ENCODE measurements around the gene MB21D2.
"Not testable (repeated sequence)": the region's sequence is repeated elsewhere in the genome, so short reads cannot be mapped to it uniquely, and the experiment has no call there.

Gene MB21D2

GRCh38 chr3:192862408-192863090 lies 55.1 kb downstream of the MB21D2 start:
- in situ Hi-C loops (cut with MboI; ENCODE audit: low sequenced_read_pairs): no loop called here

- in situ Hi-C loops (cut with MboI; ENCODE audit: low sequenced_read_pairs): no loop called here
These were observed 55.7 kb downstream of the MB21D2 start for GRCh38 chr3:192861972-192862371.

GRCh38 chr3:192860454-192860853 lies 57.2 kb downstream of the MB21D2 start:
- in situ Hi-C loops (cut with MboI; ENCODE audit: low sequenced_read_pairs): no loop called here

GRCh38 chr3:192858849-192859585 lies 58.6 kb downstream of the MB21D2 start:
- in situ Hi-C loops (cut with MboI; ENCODE audit: low sequenced_read_pairs): no loop called here

GRCh38 chr3:192857260-192857661 lies 60.4 kb downstream of the MB21D2 start:
- in situ Hi-C loops (cut with MboI; ENCODE audit: low sequenced_read_pairs): no loop called here

GRCh38 chr3:192855434-192855833 lies 62.2 kb downstream of the MB21D2 start:
- in situ Hi-C loops (cut with MboI; ENCODE audit: low sequenced_read_pairs): no loop called here

GRCh38 chr3:192851821-192852372 lies 65.8 kb downstream of the MB21D2 start:
- in situ Hi-C loops (cut with MboI; ENCODE audit: low sequenced_read_pairs): no loop called here

- in situ Hi-C loops (cut with MboI; ENCODE audit: low sequenced_read_pairs): no loop called here
These were observed 67.1 kb downstream of the MB21D2 start for GRCh38 chr3:192850451-192850981.

- in situ Hi-C loops (cut with MboI; ENCODE audit: low sequenced_read_pairs): not testable (repeated sequence)
These were observed 67.8 kb downstream of the MB21D2 start for GRCh38 chr3:192849821-192850220.

- in situ Hi-C loops (cut with MboI; ENCODE audit: low sequenced_read_pairs): no loop called here
These were observed 69.1 kb downstream of the MB21D2 start for GRCh38 chr3:192848371-192849233.

GRCh38 chr3:192847941-192848340 lies 69.7 kb downstream of the MB21D2 start:
- in situ Hi-C loops (cut with MboI; ENCODE audit: low sequenced_read_pairs): no loop called here

- in situ Hi-C loops (cut with MboI; ENCODE audit: low sequenced_read_pairs): no loop called here
These were observed 72.2 kb downstream of the MB21D2 start for GRCh38 chr3:192845526-192845855.

- in situ Hi-C loops (cut with MboI; ENCODE audit: low sequenced_read_pairs): no loop called here
These were observed 72.7 kb downstream of the MB21D2 start for GRCh38 chr3:192844836-192845525.

GRCh38 chr3:192844486-192844765 lies 73.2 kb downstream of the MB21D2 start:
- in situ Hi-C loops (cut with MboI; ENCODE audit: low sequenced_read_pairs): no loop called here

GRCh38 chr3:192843723-192844485 lies 73.8 kb downstream of the MB21D2 start:
- in situ Hi-C loops (cut with MboI; ENCODE audit: low sequenced_read_pairs): no loop called here

- in situ Hi-C loops (cut with MboI; ENCODE audit: low sequenced_read_pairs): no loop called here
These were observed 74.5 kb downstream of the MB21D2 start for GRCh38 chr3:192843119-192843518.

- in situ Hi-C loops (cut with MboI; ENCODE audit: low sequenced_read_pairs): no loop called here
These were observed 74.9 kb downstream of the MB21D2 start for GRCh38 chr3:192842711-192843110.

- in situ Hi-C loops (cut with MboI; ENCODE audit: low sequenced_read_pairs): no loop called here
These were observed 75.5 kb downstream of the MB21D2 start for GRCh38 chr3:192842138-192842537.

GRCh38 chr3:192841428-192841827 lies 76.2 kb downstream of the MB21D2 start:
- in situ Hi-C loops (cut with MboI; ENCODE audit: low sequenced_read_pairs): no loop called here

All from HL-60/S4 treated with retinoic acid at 250 ng/mL for 4 days and 3 days (cell line).